Activated CD8-positive, alpha-beta T cell treated with anti-CD3 and anti-CD28 coated beads for 36 hours (primary cell): ENCODE measurements around the gene GPR142. TPM values are rescaled to one million over a fixed set of nuclear protein-coding genes. Genes with fewer than 3 reads are reported as not detected.

ENCODE experiments used
- ATAC-seq: fragments of 200-7000 bp; cut with Tn5 transposase; one replicate; pipeline ENCODE4 v1.10.0; 2021; ENCODE audit warnings: mild to moderate bottlenecking, moderate library complexity
- CTCF ChIA-PET: fragments of 350-600 bp; sonication (Branson Sonifier 250); formaldehyde crosslinking; loops from one replicate; lab custom pipeline; 2021; ENCODE audit warnings: antibody characterized with exemption; lab: Charles Lee
- POLR2A ChIA-PET: fragments of 350-600 bp; sonication (Branson Sonifier 250); formaldehyde crosslinking; loops from one replicate; lab custom pipeline; 2021; ENCODE audit warnings: antibody characterized with exemption; lab: Charles Lee
- DNase-seq: peaks from one replicate; pipeline ENCODE4 v3.0.0-alpha.2; 2020
- H3K27ac Mint-ChIP-seq: one replicate; pipeline ENCODE4 v1.8.0; 2021; ENCODE audit warnings: mild to moderate bottlenecking, mixed read lengths
- H3K27me3 Mint-ChIP-seq: one replicate; pipeline ENCODE4 v1.8.0; 2021; ENCODE audit warnings: mixed read lengths
- H3K36me3 Mint-ChIP-seq: one replicate; pipeline ENCODE4 v1.8.0; 2021; ENCODE audit warnings: low read depth, mixed read lengths
- H3K4me1 Mint-ChIP-seq: one replicate; pipeline ENCODE4 v1.8.0; 2021; ENCODE audit warnings: low read depth, mixed read lengths
- H3K4me3 Mint-ChIP-seq: one replicate; pipeline ENCODE4 v1.8.0; 2021; ENCODE audit warnings: mild to moderate bottlenecking, moderate library complexity, mixed read lengths
- H3K9me3 Mint-ChIP-seq: one replicate; pipeline ENCODE4 v1.8.0; 2021; ENCODE audit warnings: mixed read lengths
- CTCF ChIP-seq: fragments of 200-600 bp; IDR thresholded peaks from one replicate; pipeline ENCODE4 v1.8.0; 2022; ENCODE audit warnings: antibody characterized with exemption, mild to moderate bottlenecking
- intact Hi-C: fragments of 100-400 bp; cut with micrococcal nuclease; formaldehyde crosslinking; loops from one replicate; pipeline ENCODE4 v1.10.0; 2022
- total RNA-seq, 2 experiments: library from RNA; stranded (reverse); gene quantifications; one replicate each; pipeline ENCODE4 v1.2.3, GENCODE V29; 2021

Gene GPR142
- total RNA-seq, 2 experiments from 2014 or later: not detected

- TF ChIP-seq CTCF: no peak
- no peak overlapping the region for H3K4me3 Mint-ChIP-seq
- no peaks in the 10 kb centered on the region for H3K4me1 Mint-ChIP-seq
- H3K27ac Mint-ChIP-seq: no peak overlapping the region
- H3K36me3 Mint-ChIP-seq: no peaks in the 10 kb centered on the region
- no peaks in the 10 kb centered on the region for H3K9me3 Mint-ChIP-seq
- ChIA-PET POLR2A (no interaction called here), CTCF (interaction anchor here (0.6 to 5.8 kb wide), 10 partner anchors 11 to 185 kb away, joined by 3 to 55 read pairs (median 5); no protein-coding TSS in a partner anchor)
- ATAC-seq: no peak
- intact Hi-C loops: no loop called here
- no peak for DNase-seq
- H3K27me3 Mint-ChIP-seq: peaks cover 18% of the 10 kb centered on the region
Measured at GRCh38 chr17:74362810-74363498, 4.4 kb upstream of the GPR142 start.

GRCh38 chr17:74368341-74369081, 1.2 kb downstream of the GPR142 start:
- ATAC-seq (peak; percentile 78), DNase-seq (peak; percentile 82)
- H3K4me3 Mint-ChIP-seq: peak overlapping the region; percentile 7
- H3K27me3 Mint-ChIP-seq: no peaks in the 10 kb centered on the region
- H3K36me3 Mint-ChIP-seq: no peaks in the 10 kb centered on the region
- H3K9me3 Mint-ChIP-seq: no peaks in the 10 kb centered on the region
- H3K4me1 Mint-ChIP-seq: peaks cover 15% of the 10 kb centered on the region
- H3K27ac Mint-ChIP-seq: no peak overlapping the region
- ChIA-PET POLR2A (interaction anchor here (0.6 to 1.7 kb wide), 3 partner anchors 123 to 241 kb away, joined by 3 to 4 read pairs (median 3); no protein-coding TSS in a partner anchor), CTCF (interaction anchor here (0.6 to 7.3 kb wide), 59 partner anchors 11 to 279 kb away, joined by 3 to 125 read pairs (median 5); partner anchors contain the start of gene CD300LB)
- intact Hi-C loops: no loop called here
- TF ChIP-seq CTCF: peak; percentile 97

- intact Hi-C loops: no loop called here
- peak overlapping the region; percentile 7 for H3K4me3 Mint-ChIP-seq
- POLR2A ChIA-PET: interaction anchor here (0.6 to 1.7 kb wide), 2 partner anchors 122 to 242 kb away, joined by 3 to 4 read pairs; no protein-coding TSS in a partner anchor
- peak overlapping the region; percentile 42 for H3K27ac Mint-ChIP-seq
- no peaks in the 10 kb centered on the region for H3K36me3 Mint-ChIP-seq
- CTCF ChIA-PET: interaction anchor here (0.8 to 7.3 kb wide), 32 partner anchors 11 to 279 kb away, joined by 3 to 125 read pairs (median 6); partner anchors contain the start of gene CD300LB
- peak; percentile 90 for ATAC-seq
- no peaks in the 10 kb centered on the region for H3K9me3 Mint-ChIP-seq
- H3K27me3 Mint-ChIP-seq: no peaks in the 10 kb centered on the region
- TF ChIP-seq CTCF: no peak
- peak; percentile 86 for DNase-seq
- peaks cover 15% of the 10 kb centered on the region for H3K4me1 Mint-ChIP-seq
Measured at GRCh38 chr17:74369221-74369620, 1.9 kb downstream of the GPR142 start.

- H3K4me3 Mint-ChIP-seq: no peak overlapping the region
- no peaks in the 10 kb centered on the region for H3K27me3 Mint-ChIP-seq
- H3K4me1 Mint-ChIP-seq: peaks cover 15% of the 10 kb centered on the region
- TF ChIP-seq CTCF: no peak
- peak overlapping the region; percentile 42 for H3K27ac Mint-ChIP-seq
- ATAC-seq: no peak
- no peak for DNase-seq
- H3K9me3 Mint-ChIP-seq: no peaks in the 10 kb centered on the region
- POLR2A ChIA-PET: interaction anchor here (1.7 kb wide), 1 partner anchor 122 kb away, joined by 4 read pairs; no protein-coding TSS in a partner anchor
- CTCF ChIA-PET: interaction anchor here (0.8 to 7.3 kb wide), 17 partner anchors 11 to 234 kb away, joined by 3 to 125 read pairs (median 11); no protein-coding TSS in a partner anchor
- H3K36me3 Mint-ChIP-seq: no peaks in the 10 kb centered on the region
- intact Hi-C loops: loop anchor here (10.0 kb wide), 1 partner anchor 165 kb away; the partner anchor contains the start of gene CD300LB
Measured at GRCh38 chr17:74369665-74370490, 2.6 kb downstream of the GPR142 start.
